IPS-11a (cell line): Measurements from ENCODE around the gene COL27A1.

ENCODE experiments used
- H3K4me3 ChIP-seq: one replicate; pipeline ENCODE4 v1.5.1; 2013; ENCODE audit warnings: low read depth, low read length, control low read depth

The COL27A1 gene

DNA sequence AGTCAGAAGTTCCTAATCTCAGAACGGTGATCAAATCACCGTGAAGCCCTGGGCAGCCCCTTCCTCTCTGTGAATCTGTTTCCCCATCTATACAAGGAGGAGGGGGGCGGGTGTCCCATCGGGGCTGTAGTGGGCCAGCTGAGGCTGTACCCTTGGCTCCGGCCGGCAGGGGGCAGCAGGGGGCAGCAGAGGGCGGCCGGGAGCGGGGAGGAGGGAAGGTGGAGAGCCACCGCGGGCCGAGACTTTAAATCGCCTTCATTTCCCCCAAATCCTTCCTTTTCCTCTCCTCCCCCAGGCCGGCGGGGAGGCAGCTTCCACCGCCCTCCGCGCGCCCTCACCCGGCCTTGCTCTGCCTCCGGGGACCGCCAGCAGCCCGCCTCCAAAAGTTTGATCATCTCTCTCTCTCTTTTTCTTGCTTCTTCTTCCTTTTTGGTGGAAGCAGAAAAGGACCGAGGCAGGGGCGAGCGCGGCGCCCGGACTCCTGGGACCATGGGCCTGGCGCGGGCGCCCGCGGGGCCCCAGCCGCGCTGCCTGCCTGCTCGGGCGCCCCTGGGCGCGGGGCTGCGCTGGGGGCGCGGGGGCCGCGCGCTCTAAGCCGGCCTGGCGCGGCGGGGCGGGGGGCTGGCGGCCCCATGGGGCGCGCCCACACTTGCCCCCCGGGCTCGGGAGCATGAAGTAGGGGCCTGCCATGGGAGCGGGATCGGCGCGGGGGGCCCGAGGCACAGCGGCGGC, at the start of gene COL27A1:
TSS of gene COL27A1 (plus strand) at position 275 of the 732 bp plus-strand sequence. CDS start at position 689, 414 bp downstream.
- H3K4me3 ChIP-seq = peak within 1 kb of the TSS; percentile 53

- no peak overlapping the region for H3K4me3 ChIP-seq
These were observed 47.9 kb upstream of the COL27A1 start for GRCh38 chr9:114107286-114108001.

- no peak overlapping the region for H3K4me3 ChIP-seq
These were observed 47.1 kb upstream of the COL27A1 start for GRCh38 chr9:114108016-114108833.

DNA sequence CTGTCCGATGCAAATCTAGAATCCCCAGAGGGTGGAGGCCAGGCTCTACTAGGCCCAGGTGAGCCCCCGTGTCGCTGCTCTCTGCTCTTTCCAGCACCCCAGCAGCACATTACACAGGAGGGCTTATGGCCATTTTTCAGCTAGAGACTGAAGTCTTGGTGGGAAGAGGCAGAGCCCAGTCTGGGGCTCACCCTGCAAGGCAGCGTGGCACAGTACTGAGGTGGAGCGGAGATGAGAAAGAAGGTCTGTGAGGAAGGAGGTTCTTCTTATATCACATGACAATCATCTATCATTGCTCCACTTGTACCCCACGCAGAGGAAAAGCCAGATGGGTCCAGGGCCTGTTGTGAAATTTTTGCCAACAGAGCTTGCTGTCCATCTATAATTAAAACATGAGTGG, 46.2 kb upstream of the COL27A1 start:
- H3K4me3 ChIP-seq = no peak overlapping the region

DNA sequence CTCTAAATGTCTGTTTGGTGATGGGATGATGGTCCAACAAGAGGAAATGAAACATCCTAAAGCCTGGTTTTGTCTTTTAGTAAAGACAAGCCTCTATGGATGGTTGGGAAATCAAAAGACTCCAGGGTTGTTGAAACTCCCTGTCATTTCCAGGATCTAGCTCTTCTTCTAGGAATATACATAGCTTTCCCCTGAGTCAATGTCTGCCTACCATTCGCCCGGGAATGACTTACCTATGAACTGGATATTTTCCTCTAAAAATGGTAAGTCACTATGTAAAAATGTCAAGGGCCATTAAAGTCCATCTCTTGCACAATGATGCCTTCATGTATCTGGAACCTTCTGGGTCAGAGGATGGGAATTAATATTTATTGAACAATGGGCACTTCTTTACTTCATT, 45.2 kb upstream of the COL27A1 start:
- no peak overlapping the region for H3K4me3 ChIP-seq

GRCh38 chr9:114112325-114112724, 43.0 kb upstream of the COL27A1 start:
- no peak overlapping the region for H3K4me3 ChIP-seq

DNA sequence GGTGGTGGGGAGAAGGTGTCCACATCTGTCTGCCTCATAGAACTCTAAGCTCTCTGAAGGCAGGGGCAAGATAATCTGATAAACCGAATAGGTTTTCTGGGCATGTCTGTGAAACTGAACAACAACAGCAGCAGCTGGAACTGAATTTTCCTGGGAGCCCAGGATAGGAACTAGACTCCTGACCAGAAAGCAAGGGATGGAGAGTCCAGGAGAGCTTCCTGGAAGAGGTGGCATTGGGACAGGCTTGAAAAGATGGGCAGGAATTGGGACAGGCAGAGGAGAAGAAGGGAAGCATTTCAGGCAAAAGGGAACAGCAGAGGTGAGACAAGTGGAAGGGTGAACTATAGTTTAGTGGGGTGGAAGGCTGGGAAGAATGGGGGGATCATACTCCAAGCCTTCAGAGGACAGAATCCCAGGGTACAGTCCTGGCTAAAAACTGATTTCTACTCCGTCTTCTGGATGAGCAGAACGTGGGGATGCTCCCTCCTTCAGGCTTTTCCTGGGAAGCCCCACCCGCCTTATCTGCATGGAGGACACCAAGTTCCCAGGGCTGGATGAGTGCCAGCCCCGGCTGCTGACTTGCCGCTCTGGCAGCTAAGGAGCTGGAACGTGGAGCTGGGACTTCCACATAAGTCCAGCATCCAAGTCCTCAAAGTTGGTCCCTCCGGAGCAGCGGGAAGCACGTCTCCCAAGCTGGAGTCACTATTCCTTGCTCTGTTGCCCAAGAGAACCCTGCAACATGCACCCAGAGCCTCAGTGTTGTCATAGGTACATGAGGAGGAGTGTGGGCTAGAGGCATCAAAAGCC, 42.4 kb upstream of the COL27A1 start:
- H3K4me3 ChIP-seq = no peak overlapping the region

DNA sequence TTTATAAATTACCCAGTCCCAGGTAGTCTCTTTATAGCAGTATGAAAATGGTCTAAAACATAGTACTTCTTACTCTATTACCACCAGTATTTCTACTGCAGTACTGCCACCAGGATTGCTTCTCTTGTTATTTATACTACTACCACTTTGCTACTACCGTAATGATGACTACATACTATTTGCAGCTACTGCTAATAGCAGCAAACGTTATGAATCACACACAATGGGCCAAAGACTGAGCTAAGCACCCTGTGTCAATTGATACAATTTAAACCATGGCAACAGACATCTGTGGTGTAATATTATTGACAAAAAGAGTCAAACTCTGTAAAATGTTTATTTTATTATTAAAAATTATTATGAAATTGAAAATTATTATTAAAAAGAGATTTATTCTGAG, 41.0 kb upstream of the COL27A1 start:
- no peak overlapping the region for H3K4me3 ChIP-seq

DNA sequence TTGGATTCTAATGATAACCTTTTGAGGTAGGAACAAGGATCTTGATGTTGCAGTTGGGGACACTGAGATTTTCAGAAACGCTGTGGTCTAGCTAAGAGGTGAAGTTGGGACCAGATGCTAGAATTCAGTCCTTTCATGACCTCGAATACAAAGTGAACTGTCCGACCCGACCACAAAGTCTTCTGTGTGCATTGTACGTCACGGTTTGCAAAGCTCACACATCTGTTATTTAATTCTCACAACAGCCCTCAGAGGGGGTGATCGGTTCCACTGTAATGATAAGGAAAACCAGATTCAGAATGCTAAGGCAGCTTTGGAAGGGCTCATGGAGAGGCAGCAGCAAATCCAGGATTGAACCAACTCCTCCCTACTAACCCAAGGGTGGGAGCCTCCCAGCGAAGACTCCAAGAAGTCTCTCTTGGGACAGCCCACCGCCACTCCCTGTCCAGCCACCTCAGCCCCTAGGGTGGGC, 39.6 kb upstream of the COL27A1 start:
- H3K4me3 ChIP-seq = no peak overlapping the region

GRCh38 chr9:114116126-114116747, 39.1 kb upstream of the COL27A1 start:
- no peak overlapping the region for H3K4me3 ChIP-seq

- H3K4me3 ChIP-seq = no peak overlapping the region
These were observed 37.7 kb upstream of the COL27A1 start for GRCh38 chr9:114117614-114117995.

GRCh38 chr9:114117996-114118830, 37.1 kb upstream of the COL27A1 start:
- no peak overlapping the region for H3K4me3 ChIP-seq

DNA sequence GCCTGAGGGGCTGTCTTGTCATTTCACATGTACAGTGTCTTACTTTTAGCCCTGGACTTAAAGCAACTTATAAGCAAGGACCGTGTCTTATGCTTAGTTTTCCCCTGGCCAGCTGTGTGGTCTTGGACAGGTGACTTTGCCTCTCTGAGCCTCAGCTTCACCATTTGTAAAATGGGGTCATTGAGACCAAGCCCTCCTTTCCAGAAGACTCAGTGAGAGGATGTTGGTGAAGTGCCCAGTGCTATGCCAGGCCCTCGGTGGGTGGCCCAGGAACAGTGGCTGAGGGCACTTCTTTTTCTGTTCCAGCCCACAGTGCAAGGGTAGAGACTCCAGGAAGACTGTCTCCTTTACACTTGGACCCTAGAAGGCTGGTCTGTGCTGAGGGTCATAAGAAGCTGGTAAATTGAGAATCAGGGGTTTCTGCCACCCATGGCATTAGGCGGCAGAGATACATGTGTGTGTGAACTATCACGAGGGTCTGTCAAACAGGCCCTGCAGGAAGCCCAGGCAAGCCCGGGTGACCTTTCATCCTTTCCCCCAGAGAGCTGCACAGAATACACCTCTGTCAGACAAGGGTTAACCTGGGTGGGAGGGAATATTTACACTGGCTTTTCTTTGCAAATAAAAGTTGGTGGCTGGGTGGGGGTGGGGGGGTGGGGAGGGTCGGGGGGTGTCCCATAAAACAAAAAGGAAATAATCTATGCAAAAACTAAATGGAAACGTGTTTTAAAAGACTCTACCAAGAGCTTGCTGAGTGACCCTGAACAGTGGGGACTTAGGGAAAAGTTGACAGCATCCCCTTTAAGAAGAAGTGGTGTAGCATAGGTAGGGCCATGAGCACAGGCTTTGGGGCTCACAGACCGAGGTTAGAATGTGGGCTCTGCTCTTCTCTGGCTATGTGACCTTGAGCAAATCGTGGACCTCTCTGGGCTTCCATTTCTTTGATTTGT, 35.8 kb upstream of the COL27A1 start:
- no peak overlapping the region for H3K4me3 ChIP-seq

DNA sequence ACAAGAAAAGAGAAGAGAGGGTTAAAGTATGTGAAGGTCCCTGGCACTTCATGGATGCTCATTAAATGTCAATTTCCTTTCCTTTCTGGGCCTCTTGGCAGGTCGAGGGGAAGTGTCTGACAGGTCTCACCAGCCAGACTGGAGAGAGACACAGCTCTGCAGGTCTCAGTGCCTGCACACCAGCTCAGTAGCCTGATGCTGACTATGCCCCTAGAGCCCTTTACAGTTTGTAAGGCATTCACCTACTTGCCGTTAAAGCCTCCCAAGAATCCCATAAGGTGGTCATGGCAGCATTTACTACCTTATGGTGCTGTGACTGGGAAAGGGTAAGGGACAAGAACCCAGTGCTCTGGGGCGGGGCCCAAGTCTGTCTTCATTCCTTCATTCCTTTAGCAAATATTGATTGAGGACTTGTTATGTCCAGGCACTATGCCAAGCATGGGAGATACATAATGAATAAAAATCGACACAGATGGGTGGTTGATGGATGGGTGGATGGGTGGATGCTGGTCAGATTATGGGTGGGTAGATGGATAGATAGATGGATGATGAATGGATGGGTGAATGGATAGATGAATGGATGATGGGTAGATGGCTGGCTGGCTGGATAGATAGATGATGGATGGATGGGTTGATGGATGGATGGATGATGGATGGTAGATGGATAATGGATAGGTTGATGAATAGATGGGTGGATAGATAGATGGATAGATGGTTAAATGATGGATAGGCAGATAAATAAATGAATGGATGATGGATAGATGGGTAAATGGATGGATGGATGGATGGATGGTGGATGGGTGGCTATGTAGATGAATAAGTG, 34.9 kb upstream of the COL27A1 start:
- no peak overlapping the region for H3K4me3 ChIP-seq

DNA sequence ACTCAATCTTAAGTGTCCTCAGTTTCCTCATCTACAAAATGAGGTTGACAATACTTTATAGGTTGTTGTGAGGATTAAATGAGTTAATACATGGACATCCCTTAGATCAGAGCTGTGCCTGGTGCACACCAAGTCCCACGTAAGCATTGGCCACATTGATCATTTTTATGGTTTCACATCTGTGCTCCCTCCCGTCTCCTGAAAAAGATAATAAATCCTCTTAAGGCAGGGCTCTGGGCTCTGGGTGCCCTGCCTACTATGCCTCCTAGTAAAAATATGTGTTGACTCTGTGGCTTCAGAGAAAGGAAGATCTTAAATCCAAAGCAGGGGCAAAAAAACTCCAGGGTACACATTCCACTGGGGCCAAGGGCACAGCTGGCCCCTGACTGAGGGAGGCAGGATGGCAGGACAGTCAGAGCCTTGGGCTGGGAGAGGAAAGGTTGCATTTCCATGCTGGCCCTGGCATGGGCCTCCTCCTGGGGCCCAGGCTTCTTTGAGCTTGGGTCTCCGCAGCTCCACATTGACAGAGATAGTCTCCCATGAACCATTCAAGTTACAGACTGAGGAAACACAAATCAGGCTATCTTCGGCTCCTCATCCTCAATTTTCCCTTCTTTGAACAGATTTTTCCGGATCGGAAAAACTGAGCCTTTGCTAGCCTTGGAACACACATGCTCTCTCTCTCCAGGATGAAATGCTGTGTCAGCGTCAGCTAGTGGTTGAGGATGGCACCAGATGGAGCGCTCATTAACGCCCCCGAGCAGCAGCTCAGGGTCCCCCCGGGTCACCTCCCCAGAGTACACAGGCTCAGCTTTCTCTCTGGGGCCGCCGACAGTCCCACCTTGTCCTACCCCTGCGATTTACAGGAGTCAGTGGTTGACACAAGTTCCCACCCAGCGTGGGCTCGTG, 33.9 kb upstream of the COL27A1 start:
- no peak overlapping the region for H3K4me3 ChIP-seq
